Measurements from ENCODE around the gene SCOC. TPM values are rescaled to one million over a fixed set of nuclear protein-coding genes. Genes with fewer than 3 reads are reported as not detected.

The SCOC gene
- total RNA-seq, 4 donors from 2014 or later = 15.3 to 49.5 (median 35.3) TPM

DNA sequence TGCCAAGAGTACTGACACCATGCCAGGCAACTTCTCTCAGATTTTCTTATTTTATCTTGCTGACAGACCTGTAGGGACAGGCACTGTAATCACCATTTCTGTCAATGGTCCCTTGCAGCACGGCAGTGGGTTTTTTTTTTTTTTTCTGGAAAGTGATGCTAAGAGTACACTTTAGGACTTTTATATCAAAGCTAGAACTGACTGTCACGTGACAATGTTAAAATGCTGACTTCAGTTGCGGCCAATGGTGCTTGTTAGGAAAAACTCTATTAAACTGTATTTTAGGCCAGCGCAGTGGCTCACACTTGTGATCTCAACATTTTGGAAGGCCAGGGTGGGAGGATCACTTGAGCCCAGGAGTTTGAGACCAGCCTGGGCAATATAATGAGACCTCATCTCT, 12.3 kb upstream of the SCOC start:
- DNase-seq = no peak
- Histone ChIP-seq H3K4me1 (peaks cover 0 to 3% (median 0%) of the 10 kb centered on the region in 4 donors), H3K4me3 (no peak overlapping the region), H3K9me3 (no peaks in the 10 kb centered on the region), H3K36me3 (no peaks in the 10 kb centered on the region), H3K27ac (no peak overlapping the region), H3K27me3 (no peaks in the 10 kb centered on the region)
- TF ChIP-seq CTCF (IDR thresholded peaks at IDR 0.05) (no peak), POLR2A (IDR thresholded peaks at IDR 0.05) (no peak)

- H3K4me1 ChIP-seq = peaks cover 0 to 3% (median 0%) of the 10 kb centered on the region in 4 donors
- peak in 1 of 3 donors; percentile 72 for DNase-seq
- no peaks in the 10 kb centered on the region for H3K27me3 ChIP-seq
- no peaks in the 10 kb centered on the region for H3K9me3 ChIP-seq
- TF ChIP-seq CTCF (IDR thresholded peaks at IDR 0.05) (no peak), POLR2A (IDR thresholded peaks at IDR 0.05) (no peak)
- H3K36me3 ChIP-seq = no peaks in the 10 kb centered on the region
- H3K27ac ChIP-seq = peak overlapping the region in 3 of 4 donors; percentile 24 to 77 (median 54)
- H3K4me3 ChIP-seq = no peak overlapping the region
Measured at GRCh38 chr4:140363051-140363450, 10.4 kb upstream of the SCOC start.

GRCh38 chr4:140363558-140363957, 9.9 kb upstream of the SCOC start:
- no peaks in the 10 kb centered on the region for H3K36me3 ChIP-seq
- no peak for DNase-seq
- no peaks in the 10 kb centered on the region for H3K4me1 ChIP-seq
- TF ChIP-seq POLR2A (IDR thresholded peaks at IDR 0.05) = no peak
- TF ChIP-seq CTCF (IDR thresholded peaks at IDR 0.05) = no peak
- H3K4me3 ChIP-seq = no peak overlapping the region
- H3K9me3 ChIP-seq = no peaks in the 10 kb centered on the region
- no peaks in the 10 kb centered on the region for H3K27me3 ChIP-seq
- H3K27ac ChIP-seq = peak overlapping the region in 2 of 4 donors; percentile 50 to 54

DNA sequence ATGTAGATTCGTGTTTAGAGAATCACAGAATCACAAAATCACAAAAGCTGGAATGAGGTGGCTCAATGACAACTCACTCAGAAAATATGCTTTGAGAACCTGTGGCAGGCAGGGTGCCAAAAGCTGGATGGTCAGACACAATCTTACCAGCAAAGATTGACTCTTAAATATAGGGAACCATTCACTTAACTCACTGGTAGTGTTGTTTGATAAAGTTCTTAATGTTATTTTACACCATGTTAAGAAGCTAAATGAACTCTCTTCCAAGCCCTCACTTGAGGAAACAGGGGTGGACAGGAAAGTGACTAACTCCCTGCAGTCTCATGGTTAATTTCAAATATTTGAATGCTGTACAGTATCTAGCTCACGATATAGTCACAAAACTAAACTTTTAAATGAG, 5.7 kb upstream of the SCOC start:
- no peak for DNase-seq

GRCh38 chr4:140368686-140369085, 4.8 kb upstream of the SCOC start:
- Histone ChIP-seq H3K9me3 (no peaks in the 10 kb centered on the region), H3K27ac (no peak overlapping the region), H3K4me1 (peaks cover 0 to 5% (median 0%) of the 10 kb centered on the region in 4 donors), H3K36me3 (no peaks in the 10 kb centered on the region), H3K27me3 (no peaks in the 10 kb centered on the region), H3K4me3 (no peak overlapping the region)
- no peak for TF ChIP-seq POLR2A (IDR thresholded peaks at IDR 0.05)
- no peak for TF ChIP-seq CTCF (IDR thresholded peaks at IDR 0.05)
- DNase-seq = no peak

More for the DNA sequence above, 5.7 kb upstream of the SCOC start:
- H3K27me3 ChIP-seq = no peaks in the 10 kb centered on the region
- no peak overlapping the region for H3K27ac ChIP-seq
- peaks cover 0 to 5% (median 0%) of the 10 kb centered on the region in 4 donors for H3K4me1 ChIP-seq
- no peaks in the 10 kb centered on the region for H3K36me3 ChIP-seq
- no peak overlapping the region for H3K4me3 ChIP-seq
- TF ChIP-seq POLR2A (IDR thresholded peaks at IDR 0.05) = no peak
- no peak for TF ChIP-seq CTCF (IDR thresholded peaks at IDR 0.05)
- no peaks in the 10 kb centered on the region for H3K9me3 ChIP-seq
